A549 (cell line): ENCODE data around the gene CUL3.

ENCODE experiments used
- BCL3 ChIP-seq: fragments of >200 bp; sonication (Bioruptor Twin); formaldehyde crosslinking; IDR thresholded peaks from 3 replicates; pipeline ENCODE4 v1.6.1; 2016
- CEBPB ChIP-seq, 2 experiments: fragments of >200 bp in 1 of 2; sonication (Bioruptor Twin) in 1 of 2; formaldehyde crosslinking in 1 of 2; IDR thresholded peaks; 2 replicates each; pipeline ENCODE4 v1.6.1; 2012 to 2016
- CHD4 ChIP-seq: fragments of 200-600 bp; sonication (generic); IDR thresholded peaks from 2 replicates; pipeline ENCODE4 v1.6.1; 2016; ENCODE audit warnings: antibody characterized with exemption, mild to moderate bottlenecking, borderline replicate concordance
- ELK1 ChIP-seq: fragments of 150-350 bp; IDR thresholded peaks from 2 replicates; pipeline ENCODE4 v1.6.1; 2014; ENCODE audit warnings: low read depth, mild to moderate bottlenecking, low read length
- ESRRA ChIP-seq: fragments of 150-350 bp; IDR thresholded peaks from 2 replicates; pipeline ENCODE4 v1.6.1; 2014; ENCODE audit warnings: mild to moderate bottlenecking, low read length, borderline replicate concordance
- HOXA7 ChIP-seq: fragments of 250-450 bp; sonication (Bioruptor Pico); IDR thresholded peaks from 2 replicates; pipeline ENCODE4 v1.5.0; 2020; ENCODE audit warnings: mild to moderate bottlenecking, moderate library complexity
- JUN ChIP-seq, 2 experiments: fragments of >200 bp; sonication (Bioruptor Twin); formaldehyde crosslinking; IDR thresholded peaks; 2 replicates in 1 of 2; 3 replicates in 1 of 2; pipeline ENCODE4 v1.6.1; 2016 to 2017
- POLR2A ChIP-seq: IDR thresholded peaks from 2 replicates; pipeline ENCODE4 v1.6.1; 2012; ENCODE audit warnings: mild to moderate bottlenecking, low read length
- RCOR1 ChIP-seq: fragments of 150-350 bp; IDR thresholded peaks from 2 replicates; pipeline ENCODE4 v1.6.1; 2014; ENCODE audit warnings: antibody characterized with exemption, low read length, low read depth
- RFX5 ChIP-seq: fragments of 450-650 bp; IDR thresholded peaks from 2 replicates; pipeline ENCODE4 v1.7.1; 2014; ENCODE audit warnings: antibody characterized with exemption, mild to moderate bottlenecking, moderate library complexity
- RNF2 ChIP-seq: fragments of 200-600 bp; sonication (generic); IDR thresholded peaks from 2 replicates; pipeline ENCODE4 v1.6.1; 2016; ENCODE audit warnings: low read depth, mild to moderate bottlenecking, antibody characterized with exemption, moderate library complexity, borderline replicate concordance
- SREBF2 ChIP-seq: fragments of 450-650 bp; IDR thresholded peaks from 2 replicates; pipeline ENCODE4 v1.6.1; 2014; ENCODE audit warnings: mild to moderate bottlenecking, moderate library complexity
- TF ChIP-seq, protein P1 (sequence below): fragments of >200 bp; sonication (Bioruptor Twin); formaldehyde crosslinking; IDR thresholded peaks from 3 replicates; pipeline ENCODE4 v1.5.1; 2016
- TF ChIP-seq, protein P2 (sequence below): fragments of 200-600 bp; sonication (generic); IDR thresholded peaks from 2 replicates; pipeline ENCODE4 v1.6.1; 2016; ENCODE audit warnings: antibody characterized with exemption, mild to moderate bottlenecking, moderate library complexity

- TF ChIP-seq JUN (IDR thresholded peaks at IDR 0.05): no peak
- TF ChIP-seq RNF2: no peak
- no peak for TF ChIP-seq HOXA7 (CRISPR knock-in tag)
- TF ChIP-seq BCL3: no peak
- TF ChIP-seq SREBF2: no peak
- TF ChIP-seq, protein P1, sequence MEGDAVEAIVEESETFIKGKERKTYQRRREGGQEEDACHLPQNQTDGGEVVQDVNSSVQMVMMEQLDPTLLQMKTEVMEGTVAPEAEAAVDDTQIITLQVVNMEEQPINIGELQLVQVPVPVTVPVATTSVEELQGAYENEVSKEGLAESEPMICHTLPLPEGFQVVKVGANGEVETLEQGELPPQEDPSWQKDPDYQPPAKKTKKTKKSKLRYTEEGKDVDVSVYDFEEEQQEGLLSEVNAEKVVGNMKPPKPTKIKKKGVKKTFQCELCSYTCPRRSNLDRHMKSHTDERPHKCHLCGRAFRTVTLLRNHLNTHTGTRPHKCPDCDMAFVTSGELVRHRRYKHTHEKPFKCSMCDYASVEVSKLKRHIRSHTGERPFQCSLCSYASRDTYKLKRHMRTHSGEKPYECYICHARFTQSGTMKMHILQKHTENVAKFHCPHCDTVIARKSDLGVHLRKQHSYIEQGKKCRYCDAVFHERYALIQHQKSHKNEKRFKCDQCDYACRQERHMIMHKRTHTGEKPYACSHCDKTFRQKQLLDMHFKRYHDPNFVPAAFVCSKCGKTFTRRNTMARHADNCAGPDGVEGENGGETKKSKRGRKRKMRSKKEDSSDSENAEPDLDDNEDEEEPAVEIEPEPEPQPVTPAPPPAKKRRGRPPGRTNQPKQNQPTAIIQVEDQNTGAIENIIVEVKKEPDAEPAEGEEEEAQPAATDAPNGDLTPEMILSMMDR: no peak
- no peak for TF ChIP-seq ESRRA
- TF ChIP-seq CHD4: no peak
- TF ChIP-seq ELK1: no peak
- no peak for TF ChIP-seq RFX5
- TF ChIP-seq POLR2A: no peak
- TF ChIP-seq CEBPB (IDR thresholded peaks at IDR 0.05): no peak
- TF ChIP-seq RCOR1: no peak
- TF ChIP-seq, protein P2, sequence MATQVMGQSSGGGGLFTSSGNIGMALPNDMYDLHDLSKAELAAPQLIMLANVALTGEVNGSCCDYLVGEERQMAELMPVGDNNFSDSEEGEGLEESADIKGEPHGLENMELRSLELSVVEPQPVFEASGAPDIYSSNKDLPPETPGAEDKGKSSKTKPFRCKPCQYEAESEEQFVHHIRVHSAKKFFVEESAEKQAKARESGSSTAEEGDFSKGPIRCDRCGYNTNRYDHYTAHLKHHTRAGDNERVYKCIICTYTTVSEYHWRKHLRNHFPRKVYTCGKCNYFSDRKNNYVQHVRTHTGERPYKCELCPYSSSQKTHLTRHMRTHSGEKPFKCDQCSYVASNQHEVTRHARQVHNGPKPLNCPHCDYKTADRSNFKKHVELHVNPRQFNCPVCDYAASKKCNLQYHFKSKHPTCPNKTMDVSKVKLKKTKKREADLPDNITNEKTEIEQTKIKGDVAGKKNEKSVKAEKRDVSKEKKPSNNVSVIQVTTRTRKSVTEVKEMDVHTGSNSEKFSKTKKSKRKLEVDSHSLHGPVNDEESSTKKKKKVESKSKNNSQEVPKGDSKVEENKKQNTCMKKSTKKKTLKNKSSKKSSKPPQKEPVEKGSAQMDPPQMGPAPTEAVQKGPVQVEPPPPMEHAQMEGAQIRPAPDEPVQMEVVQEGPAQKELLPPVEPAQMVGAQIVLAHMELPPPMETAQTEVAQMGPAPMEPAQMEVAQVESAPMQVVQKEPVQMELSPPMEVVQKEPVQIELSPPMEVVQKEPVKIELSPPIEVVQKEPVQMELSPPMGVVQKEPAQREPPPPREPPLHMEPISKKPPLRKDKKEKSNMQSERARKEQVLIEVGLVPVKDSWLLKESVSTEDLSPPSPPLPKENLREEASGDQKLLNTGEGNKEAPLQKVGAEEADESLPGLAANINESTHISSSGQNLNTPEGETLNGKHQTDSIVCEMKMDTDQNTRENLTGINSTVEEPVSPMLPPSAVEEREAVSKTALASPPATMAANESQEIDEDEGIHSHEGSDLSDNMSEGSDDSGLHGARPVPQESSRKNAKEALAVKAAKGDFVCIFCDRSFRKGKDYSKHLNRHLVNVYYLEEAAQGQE: no peak
Observed at GRCh38 chr2:224584785-224585210, 365 bp downstream of the CUL3 start.
